ENCODE data around the gene UGT1A8.

- TF ChIP-seq CTCF (IDR thresholded peaks at IDR 0.05; ENCODE audit: insufficient read depth, low read length, poor library complexity, severe bottlenecking), result no peak
- no peak for TF ChIP-seq EZH2phosphoT487 (conservative IDR thresholded peaks at IDR 0.05; ENCODE audit: low read length)
Observed at GRCh38 chr2:233778030-233778429, 160.6 kb downstream of the UGT1A8 start, which contains the start of gene MROH2A.

Data from SU-DHL-6 (cell line).